NT2/D1 (cell line): Measurements from ENCODE around the gene ARSB.

Experiments
- SUZ12 ChIP-seq: IDR thresholded peaks from 2 replicates; pipeline ENCODE4 v1.6.1; 2011; ENCODE audit not compliant: insufficient read length, insufficient read depth; ENCODE audit errors: extremely low read depth
- YY1 ChIP-seq: IDR thresholded peaks from 2 replicates; pipeline ENCODE4 v1.6.1; 2011; ENCODE audit not compliant: insufficient read length, insufficient read depth

GRCh38 chr5:78795757-78796156 is 189.4 kb downstream of the ARSB start:
- TF ChIP-seq YY1 (no peak), SUZ12 (no peak)
